GM13976 (cell line): Measurements from ENCODE around the gene RAB34.

Experiments used
- DNase-seq: peaks from one replicate; pipeline ENCODE4 v3.0.0; 2012; ENCODE audit warnings: low spot score
- in situ Hi-C: fragments of 300-500 bp; cut with MboI; formaldehyde crosslinking; loops from one replicate; pipeline ENCODE4 v1.12.0; 2022; ENCODE audit warnings: low sequenced_read_pairs, mixed read lengths, inconsistent platforms; ENCODE audit not compliant: unreplicated experiment
- TF ChIP-seq, protein P1 (sequence below): IDR thresholded peaks from 2 replicates; pipeline ENCODE4 v1.5.1; 2012; ENCODE audit warnings: borderline replicate concordance, mild to moderate bottlenecking; ENCODE audit not compliant: insufficient read depth; ENCODE audit errors: extremely low read depth, missing control alignments, control extremely low read depth

The RAB34 gene, protein sequence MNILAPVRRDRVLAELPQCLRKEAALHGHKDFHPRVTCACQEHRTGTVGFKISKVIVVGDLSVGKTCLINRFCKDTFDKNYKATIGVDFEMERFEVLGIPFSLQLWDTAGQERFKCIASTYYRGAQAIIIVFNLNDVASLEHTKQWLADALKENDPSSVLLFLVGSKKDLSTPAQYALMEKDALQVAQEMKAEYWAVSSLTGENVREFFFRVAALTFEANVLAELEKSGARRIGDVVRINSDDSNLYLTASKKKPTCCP

GRCh38 chr17:28717578-28718332, at the start of gene RAB34:
Gene RAB34 (minus strand): TSS chr17:28717868. CDS start chr17:28717266, 602 bp downstream.
- in situ Hi-C loops = no loop called here
- peak; percentile 41 for DNase-seq
- TF ChIP-seq, protein P1, sequence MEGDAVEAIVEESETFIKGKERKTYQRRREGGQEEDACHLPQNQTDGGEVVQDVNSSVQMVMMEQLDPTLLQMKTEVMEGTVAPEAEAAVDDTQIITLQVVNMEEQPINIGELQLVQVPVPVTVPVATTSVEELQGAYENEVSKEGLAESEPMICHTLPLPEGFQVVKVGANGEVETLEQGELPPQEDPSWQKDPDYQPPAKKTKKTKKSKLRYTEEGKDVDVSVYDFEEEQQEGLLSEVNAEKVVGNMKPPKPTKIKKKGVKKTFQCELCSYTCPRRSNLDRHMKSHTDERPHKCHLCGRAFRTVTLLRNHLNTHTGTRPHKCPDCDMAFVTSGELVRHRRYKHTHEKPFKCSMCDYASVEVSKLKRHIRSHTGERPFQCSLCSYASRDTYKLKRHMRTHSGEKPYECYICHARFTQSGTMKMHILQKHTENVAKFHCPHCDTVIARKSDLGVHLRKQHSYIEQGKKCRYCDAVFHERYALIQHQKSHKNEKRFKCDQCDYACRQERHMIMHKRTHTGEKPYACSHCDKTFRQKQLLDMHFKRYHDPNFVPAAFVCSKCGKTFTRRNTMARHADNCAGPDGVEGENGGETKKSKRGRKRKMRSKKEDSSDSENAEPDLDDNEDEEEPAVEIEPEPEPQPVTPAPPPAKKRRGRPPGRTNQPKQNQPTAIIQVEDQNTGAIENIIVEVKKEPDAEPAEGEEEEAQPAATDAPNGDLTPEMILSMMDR = peak; percentile 33

DNA sequence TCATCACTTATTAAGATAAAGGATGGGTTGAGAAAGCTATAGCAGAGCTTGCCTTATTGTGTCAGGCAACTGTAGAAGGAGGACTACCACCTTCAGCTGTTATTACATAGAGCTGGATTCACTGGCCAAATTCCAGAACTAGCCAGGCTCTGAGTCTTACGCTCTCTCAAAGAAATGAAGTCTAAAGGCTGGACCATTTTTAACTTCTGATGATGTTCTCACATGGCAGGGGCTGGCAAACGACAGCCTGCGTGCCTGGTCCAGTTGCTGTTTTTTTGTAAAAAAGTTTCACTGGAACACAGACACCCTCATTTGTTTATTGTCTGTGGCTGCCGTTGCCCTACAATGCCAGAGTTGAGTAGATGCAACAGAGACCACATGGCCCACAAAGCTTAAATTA, 47.4 kb upstream of the RAB34 start:
- in situ Hi-C loops = no loop called here
- TF ChIP-seq, protein P1 = no peak
- no peak for DNase-seq

- TF ChIP-seq, protein P1 = peak; percentile 77
- in situ Hi-C loops = no loop called here
- peak; percentile 70 for DNase-seq
These were observed 46.2 kb upstream of the RAB34 start for GRCh38 chr17:28763804-28764266.

DNA sequence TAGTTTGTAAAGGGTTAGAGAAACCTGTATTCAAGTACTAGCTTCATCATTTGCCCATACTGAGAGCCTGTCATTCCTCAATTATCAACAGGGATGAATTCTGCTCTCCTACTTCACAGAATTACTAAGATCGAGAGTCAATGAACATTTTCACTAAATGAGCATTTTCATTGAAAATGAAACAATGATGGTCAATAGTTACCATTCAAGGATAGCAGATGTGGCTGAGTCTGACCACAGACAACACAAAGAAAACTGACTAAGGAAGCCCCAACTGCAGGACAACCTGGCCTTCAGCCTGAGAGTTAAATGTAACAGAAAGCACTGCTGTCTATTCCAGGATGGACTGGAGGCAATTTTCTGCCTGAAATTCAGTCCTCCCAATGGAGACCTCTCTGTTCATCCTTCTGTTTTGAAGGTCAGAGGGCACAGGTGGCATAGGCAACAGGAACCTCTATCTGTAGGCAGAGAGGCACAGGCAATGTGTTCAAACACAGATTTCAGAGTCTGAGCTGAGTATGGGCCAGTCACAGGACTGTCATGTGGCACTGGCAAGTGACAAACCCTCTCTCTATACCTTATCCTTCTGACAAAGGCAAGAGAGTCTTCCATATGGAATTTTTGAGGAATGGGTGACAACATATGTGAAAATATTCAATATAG, 45.6 kb upstream of the RAB34 start:
- in situ Hi-C loops = no loop called here
- TF ChIP-seq, protein P1 = no peak
- DNase-seq = peak; percentile 68

GRCh38 chr17:28760601-28761562, 43.2 kb upstream of the RAB34 start:
- DNase-seq = no peak
- TF ChIP-seq, protein P1 = no peak
- in situ Hi-C loops = no loop called here
